Measurements from ENCODE around the gene ADAMTS3. TPM values are rescaled to one million over a fixed set of nuclear protein-coding genes. Genes with fewer than 3 reads are reported as not detected.

The ADAMTS3 gene
- total RNA-seq, 2 donors from 2014 or later, result 5.8 to 13.0 TPM

- no peaks in the 10 kb centered on the region for H3K9me3 ChIP-seq (ENCODE audit: control insufficient read depth, low read length)
- Mint-ChIP-seq H3K27ac (no peak overlapping the region), H3K36me3 (ENCODE audit: low read depth) (no peaks in the 10 kb centered on the region), H3K4me1 (no peaks in the 10 kb centered on the region), H3K9me3 (no peaks in the 10 kb centered on the region), H3K27me3 (ENCODE audit: insufficient read depth) (no peaks in the 10 kb centered on the region), H3K4me3 (no peak overlapping the region)
- H3K27me3 ChIP-seq (ENCODE audit: control insufficient read depth, insufficient read depth, low read length, poor library complexity, severe bottlenecking), result no peaks in the 10 kb centered on the region
- no peak for DNase-seq
- H3K27ac ChIP-seq (ENCODE audit: low read depth, low read length), result no peak overlapping the region
- H3K9ac ChIP-seq (ENCODE audit: extremely low read depth, low read length, poor library complexity, severe bottlenecking), result no peak overlapping the region
- WGBS, 2 experiments (ENCODE audit: insufficient coverage in 1 of 2, insufficient read length in 1 of 2), result 92% methylated on average over 2 of the region's 2 CpGs
- H3K4me1 ChIP-seq (ENCODE audit: control insufficient read depth, insufficient read depth, low read length), result no peaks in the 10 kb centered on the region
- H3K36me3 ChIP-seq (ENCODE audit: control insufficient read depth, insufficient read depth, low read length), result no peaks in the 10 kb centered on the region
- H3K4me3 ChIP-seq (ENCODE audit: low read length), result no peak overlapping the region
- TF ChIP-seq, protein P1, sequence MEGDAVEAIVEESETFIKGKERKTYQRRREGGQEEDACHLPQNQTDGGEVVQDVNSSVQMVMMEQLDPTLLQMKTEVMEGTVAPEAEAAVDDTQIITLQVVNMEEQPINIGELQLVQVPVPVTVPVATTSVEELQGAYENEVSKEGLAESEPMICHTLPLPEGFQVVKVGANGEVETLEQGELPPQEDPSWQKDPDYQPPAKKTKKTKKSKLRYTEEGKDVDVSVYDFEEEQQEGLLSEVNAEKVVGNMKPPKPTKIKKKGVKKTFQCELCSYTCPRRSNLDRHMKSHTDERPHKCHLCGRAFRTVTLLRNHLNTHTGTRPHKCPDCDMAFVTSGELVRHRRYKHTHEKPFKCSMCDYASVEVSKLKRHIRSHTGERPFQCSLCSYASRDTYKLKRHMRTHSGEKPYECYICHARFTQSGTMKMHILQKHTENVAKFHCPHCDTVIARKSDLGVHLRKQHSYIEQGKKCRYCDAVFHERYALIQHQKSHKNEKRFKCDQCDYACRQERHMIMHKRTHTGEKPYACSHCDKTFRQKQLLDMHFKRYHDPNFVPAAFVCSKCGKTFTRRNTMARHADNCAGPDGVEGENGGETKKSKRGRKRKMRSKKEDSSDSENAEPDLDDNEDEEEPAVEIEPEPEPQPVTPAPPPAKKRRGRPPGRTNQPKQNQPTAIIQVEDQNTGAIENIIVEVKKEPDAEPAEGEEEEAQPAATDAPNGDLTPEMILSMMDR (conservative IDR thresholded peaks at IDR 0.05), result no peak
These were observed 18.3 kb upstream of the ADAMTS3 start for GRCh38 chr4:72587334-72587733.

GRCh38 chr4:72582853-72583252 lies 13.8 kb upstream of the ADAMTS3 start:
- H3K36me3 ChIP-seq (ENCODE audit: control insufficient read depth, insufficient read depth, low read length), result no peaks in the 10 kb centered on the region
- no peak overlapping the region for H3K4me3 ChIP-seq (ENCODE audit: low read length)
- Mint-ChIP-seq H3K9me3 (no peaks in the 10 kb centered on the region), H3K4me3 (no peak overlapping the region), H3K27me3 (ENCODE audit: insufficient read depth) (no peaks in the 10 kb centered on the region), H3K36me3 (ENCODE audit: low read depth) (no peaks in the 10 kb centered on the region), H3K27ac (no peak overlapping the region), H3K4me1 (no peaks in the 10 kb centered on the region)
- TF ChIP-seq, protein P1 (conservative IDR thresholded peaks at IDR 0.05), result no peak
- H3K4me1 ChIP-seq (ENCODE audit: control insufficient read depth, insufficient read depth, low read length), result no peaks in the 10 kb centered on the region
- no peaks in the 10 kb centered on the region for H3K9me3 ChIP-seq (ENCODE audit: control insufficient read depth, low read length)
- no peak overlapping the region for H3K27ac ChIP-seq (ENCODE audit: low read depth, low read length)
- no peak for DNase-seq
- H3K27me3 ChIP-seq (ENCODE audit: control insufficient read depth, insufficient read depth, low read length, poor library complexity, severe bottlenecking), result no peaks in the 10 kb centered on the region
- no peak overlapping the region for H3K9ac ChIP-seq (ENCODE audit: extremely low read depth, low read length, poor library complexity, severe bottlenecking)
- WGBS, 2 experiments (ENCODE audit: insufficient coverage in 1 of 2, insufficient read length in 1 of 2), result 0% methylated on average over 2 of the region's 2 CpGs

GRCh38 chr4:72577211-72577610 lies 8.2 kb upstream of the ADAMTS3 start:
- Mint-ChIP-seq H3K27me3 (ENCODE audit: insufficient read depth) (no peaks in the 10 kb centered on the region), H3K4me1 (no peaks in the 10 kb centered on the region), H3K27ac (no peak overlapping the region), H3K4me3 (no peak overlapping the region), H3K36me3 (ENCODE audit: low read depth) (no peaks in the 10 kb centered on the region), H3K9me3 (no peaks in the 10 kb centered on the region)
- WGBS, 2 experiments (ENCODE audit: insufficient coverage in 1 of 2, insufficient read length in 1 of 2), result 95 to 100% methylated on average over 1 to 6 of the region's 6 CpGs
- Histone ChIP-seq H3K9me3 (ENCODE audit: control insufficient read depth, low read length) (no peaks in the 10 kb centered on the region), H3K27me3 (ENCODE audit: control insufficient read depth, insufficient read depth, low read length, poor library complexity, severe bottlenecking) (no peaks in the 10 kb centered on the region), H3K36me3 (ENCODE audit: control insufficient read depth, insufficient read depth, low read length) (no peaks in the 10 kb centered on the region), H3K4me3 (ENCODE audit: low read length) (no peak overlapping the region), H3K9ac (ENCODE audit: extremely low read depth, low read length, poor library complexity, severe bottlenecking) (no peak overlapping the region), H3K27ac (ENCODE audit: low read depth, low read length) (no peak overlapping the region), H3K4me1 (ENCODE audit: control insufficient read depth, insufficient read depth, low read length) (no peaks in the 10 kb centered on the region)
- TF ChIP-seq, protein P1 (conservative IDR thresholded peaks at IDR 0.05), result no peak
- DNase-seq, result no peak
